ENCODE measurements around the gene HCN2.

DNA sequence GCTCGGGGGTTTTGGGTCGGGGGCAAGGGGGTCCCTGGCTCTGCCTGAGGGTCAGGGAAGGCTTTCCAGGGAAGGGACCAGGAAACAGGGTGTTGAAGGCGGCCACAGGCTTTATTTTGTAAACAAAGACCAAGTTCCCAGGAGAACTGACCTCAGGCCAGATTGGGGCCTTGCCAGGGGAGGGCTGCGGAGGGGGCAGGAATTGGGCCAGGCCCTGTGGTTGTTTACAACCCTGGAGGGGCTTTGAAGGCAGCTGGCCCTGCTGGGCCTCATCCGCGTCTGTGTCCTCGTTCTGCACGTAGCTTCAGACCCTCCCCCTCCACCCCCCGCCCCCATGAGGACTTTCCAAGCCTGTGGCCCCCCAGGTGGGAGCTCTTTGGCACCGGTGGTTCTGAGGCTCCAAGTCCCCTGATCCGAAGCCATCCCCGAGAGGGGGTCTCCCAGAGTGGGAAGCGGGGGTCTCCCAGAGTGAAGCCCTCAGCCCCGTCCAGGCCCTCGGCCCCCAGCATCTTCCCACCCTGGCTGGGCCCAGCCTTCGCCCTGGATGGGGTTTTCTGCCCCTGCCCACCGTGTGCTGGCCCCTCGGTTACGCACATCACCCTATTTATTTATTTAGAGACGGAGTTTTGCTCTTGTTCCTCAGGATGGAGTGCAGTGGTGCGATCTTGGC lies 30.8 kb upstream of the HCN2 start:
- TF ChIP-seq, protein P1, sequence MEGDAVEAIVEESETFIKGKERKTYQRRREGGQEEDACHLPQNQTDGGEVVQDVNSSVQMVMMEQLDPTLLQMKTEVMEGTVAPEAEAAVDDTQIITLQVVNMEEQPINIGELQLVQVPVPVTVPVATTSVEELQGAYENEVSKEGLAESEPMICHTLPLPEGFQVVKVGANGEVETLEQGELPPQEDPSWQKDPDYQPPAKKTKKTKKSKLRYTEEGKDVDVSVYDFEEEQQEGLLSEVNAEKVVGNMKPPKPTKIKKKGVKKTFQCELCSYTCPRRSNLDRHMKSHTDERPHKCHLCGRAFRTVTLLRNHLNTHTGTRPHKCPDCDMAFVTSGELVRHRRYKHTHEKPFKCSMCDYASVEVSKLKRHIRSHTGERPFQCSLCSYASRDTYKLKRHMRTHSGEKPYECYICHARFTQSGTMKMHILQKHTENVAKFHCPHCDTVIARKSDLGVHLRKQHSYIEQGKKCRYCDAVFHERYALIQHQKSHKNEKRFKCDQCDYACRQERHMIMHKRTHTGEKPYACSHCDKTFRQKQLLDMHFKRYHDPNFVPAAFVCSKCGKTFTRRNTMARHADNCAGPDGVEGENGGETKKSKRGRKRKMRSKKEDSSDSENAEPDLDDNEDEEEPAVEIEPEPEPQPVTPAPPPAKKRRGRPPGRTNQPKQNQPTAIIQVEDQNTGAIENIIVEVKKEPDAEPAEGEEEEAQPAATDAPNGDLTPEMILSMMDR (IDR thresholded peaks at IDR 0.05) = no peak
- TF ChIP-seq POLR2A (IDR thresholded peaks at IDR 0.05) = no peak
